Stomach (tissue), 9 donors: ENCODE results near the gene TRAPPC6A. TPM values are rescaled to one million over a fixed set of nuclear protein-coding genes. Genes with fewer than 3 reads are reported as not detected.

ENCODE experiments used
- DNase-seq, 2 donors: peaks; one replicate each; pipeline versions ENCODE4 v3.0.0 to v3.0.0-alpha.2; 2013 to 2019
- H3K27ac ChIP-seq, 5 donors: fragments of 200-600 bp in 4 of 5; sonication (generic) in 4 of 5; one replicate each; pipeline ENCODE4 v1.5.1; 2013 to 2019; ENCODE audit warnings: mild to moderate bottlenecking in 1 of 5, moderate library complexity in 1 of 5
- H3K27me3 ChIP-seq, 3 donors: fragments of 200-600 bp; sonication (generic); one replicate each; pipeline ENCODE4 v1.5.1; 2017 to 2019; ENCODE audit warnings: mixed run types in 1 of 3
- H3K36me3 ChIP-seq, 4 donors: fragments of 200-600 bp; sonication (generic); 1 replicate in 3 of 4; 2 replicates in 1 of 4; pipeline ENCODE4 v1.5.1; 2016 to 2019
- H3K4me1 ChIP-seq, 4 donors: fragments of 200-600 bp; sonication (generic); one replicate each; pipeline ENCODE4 v1.5.1; 2016 to 2019
- H3K4me3 ChIP-seq, 4 donors: fragments of 200-600 bp; sonication (generic) in 3 of 4; one replicate each; pipeline ENCODE4 v1.5.1; 2016 to 2019; ENCODE audit warnings: mild to moderate bottlenecking in 1 of 4
- H3K9me3 ChIP-seq, 4 donors: fragments of 200-600 bp; sonication (generic); one replicate each; pipeline ENCODE4 v1.5.1; 2016 to 2019
- CTCF ChIP-seq, 7 experiments: fragments of 450-650 bp in 4 of 7; fragments of 200-600 bp in 3 of 7; sonication (generic) in 3 of 7; IDR thresholded peaks; one replicate each; pipeline ENCODE4 v1.5.1; 2016 to 2019; ENCODE audit warnings: antibody characterized with exemption in 7 of 7, control low read depth in 2 of 7, mild to moderate bottlenecking in 1 of 7
- EP300 ChIP-seq: sonication (generic); formaldehyde crosslinking; IDR thresholded peaks from one replicate; pipeline ENCODE4 v1.6.1; 2017; ENCODE audit warnings: antibody characterized with exemption
- POLR2A ChIP-seq, 4 donors: fragments of 450-650 bp; IDR thresholded peaks; one replicate each; pipeline ENCODE4 v1.6.1; 2016; ENCODE audit warnings: antibody characterized with exemption in 4 of 4, control low read depth in 2 of 4, mild to moderate bottlenecking in 1 of 4, moderate library complexity in 1 of 4
- POLR2AphosphoS5 ChIP-seq, 3 donors: sonication (generic); formaldehyde crosslinking; IDR thresholded peaks; one replicate each; pipeline ENCODE4 v1.6.1; 2016; ENCODE audit warnings: antibody characterized with exemption in 3 of 3
- WGBS, 5 donors: extraction: QIAGEN DNeasy Blood & Tissue Kit in 3 of 5; methylation state at CpG; one replicate each; pipeline versions ENCODE4 v1.1.5 to v1.1.7; 2013 to 2018; 5-methylcytosine and 5-hydroxymethylcytosine counted together
- intact Hi-C: fragments of 100-400 bp; cut with DNase I; formaldehyde crosslinking; loops from one replicate; pipeline ENCODE4 v1.15.1; 2023; ENCODE audit warnings: low total_unique reads
- polyA plus RNA-seq, 3 donors: library from polyadenylated mRNA; stranded (reverse); fragments of 200-250 nt; gene quantifications; one replicate each; pipeline ENCODE4 v1.2.3, GENCODE V29; 2013
- total RNA-seq, 5 donors: library from RNA; depleted of rRNA; stranded (reverse); fragments of >200 nt; gene quantifications; one replicate each; pipeline versions ENCODE4 v1.1.0 to v1.2.3, GENCODE V29; 2014 to 2016
- donor health status: healthy with polysubstance abuse.
- donor health status: Bipolar disorder and iron deficiency.
- donor health status: healthy.

TRAPPC6A gene
- total and polyA plus RNA-seq, 8 donors = 8.7 to 59.4 (median 40.7) TPM; not detected in 1

GRCh38 chr19:45144431-45145269 is 33.4 kb downstream of the TRAPPC6A start:
- 90 to 97% (median 95%) methylated on average over 37 to 53 of the region's 53 CpGs for WGBS, 5 donors
- no peaks in the 10 kb centered on the region for H3K9me3 ChIP-seq
- H3K4me1 ChIP-seq = no peaks in the 10 kb centered on the region
- H3K4me3 ChIP-seq = no peak overlapping the region
- DNase-seq = no peak
- no peaks in the 10 kb centered on the region for H3K27me3 ChIP-seq
- H3K27ac ChIP-seq = no peak overlapping the region
- intact Hi-C loops = no loop called here
- TF ChIP-seq POLR2A (IDR thresholded peaks at IDR 0.05) (no peak), EP300 (no peak), CTCF (IDR thresholded peaks at IDR 0.05) (no peak), POLR2AphosphoS5 (IDR thresholded peaks at IDR 0.05) (no peak)
- H3K36me3 ChIP-seq = peaks cover 41 to 93% (median 82%) of the 10 kb centered on the region in 4 donors

GRCh38 chr19:45142726-45143110 is 35.3 kb downstream of the TRAPPC6A start:
- Histone ChIP-seq H3K27ac (no peak overlapping the region), H3K4me1 (peaks cover 0 to 9% (median 6%) of the 10 kb centered on the region in 4 donors), H3K4me3 (no peak overlapping the region), H3K36me3 (peaks cover 40 to 81% (median 76%) of the 10 kb centered on the region in 4 donors), H3K27me3 (no peaks in the 10 kb centered on the region), H3K9me3 (no peaks in the 10 kb centered on the region)
- DNase-seq = peak in 1 of 2 donors; percentile 62
- whole genome bisulfite sequencing, 5 donors = 71 to 89% (median 82%) methylated on average over 9 of the region's 9 CpGs
- TF ChIP-seq CTCF (IDR thresholded peaks at IDR 0.05) (no peak), EP300 (no peak), POLR2AphosphoS5 (IDR thresholded peaks at IDR 0.05) (no peak), POLR2A (IDR thresholded peaks at IDR 0.05) (no peak)
- intact Hi-C loops = no loop called here

GRCh38 chr19:45142016-45142725 is 35.9 kb downstream of the TRAPPC6A start:
- Histone ChIP-seq H3K9me3 (no peaks in the 10 kb centered on the region), H3K4me3 (no peak overlapping the region), H3K36me3 (peaks cover 36 to 75% (median 70%) of the 10 kb centered on the region in 4 donors), H3K4me1 (peaks cover 0 to 15% (median 12%) of the 10 kb centered on the region in 4 donors), H3K27me3 (no peaks in the 10 kb centered on the region), H3K27ac (no peak overlapping the region)
- TF ChIP-seq CTCF (IDR thresholded peaks at IDR 0.05) = no peak
- no peak for TF ChIP-seq EP300
- WGBS, 5 donors = 94 to 98% (median 95%) methylated on average over 17 to 33 of the region's 33 CpGs
- intact Hi-C loops = no loop called here
- DNase-seq = no peak

GRCh38 chr19:45141203-45141900 is 36.7 kb downstream of the TRAPPC6A start:
- Histone ChIP-seq H3K27me3 (no peaks in the 10 kb centered on the region), H3K4me1 (peaks cover 6 to 23% (median 20%) of the 10 kb centered on the region in 4 donors), H3K4me3 (no peak overlapping the region), H3K9me3 (no peaks in the 10 kb centered on the region), H3K36me3 (peaks cover 36 to 67% (median 62%) of the 10 kb centered on the region in 4 donors), H3K27ac (no peak overlapping the region)
- DNase-seq = no peak
- intact Hi-C loops = no loop called here
- WGBS, 5 donors = 92 to 97% (median 94%) methylated on average over 19 to 28 of the region's 28 CpGs
- no peak for TF ChIP-seq CTCF (IDR thresholded peaks at IDR 0.05)
- TF ChIP-seq POLR2A (IDR thresholded peaks at IDR 0.05) = no peak
- no peak for TF ChIP-seq EP300
- no peak for TF ChIP-seq POLR2AphosphoS5 (IDR thresholded peaks at IDR 0.05)
